ENCODE data around the gene KLRC3.

The KLRC3 gene

DNA sequence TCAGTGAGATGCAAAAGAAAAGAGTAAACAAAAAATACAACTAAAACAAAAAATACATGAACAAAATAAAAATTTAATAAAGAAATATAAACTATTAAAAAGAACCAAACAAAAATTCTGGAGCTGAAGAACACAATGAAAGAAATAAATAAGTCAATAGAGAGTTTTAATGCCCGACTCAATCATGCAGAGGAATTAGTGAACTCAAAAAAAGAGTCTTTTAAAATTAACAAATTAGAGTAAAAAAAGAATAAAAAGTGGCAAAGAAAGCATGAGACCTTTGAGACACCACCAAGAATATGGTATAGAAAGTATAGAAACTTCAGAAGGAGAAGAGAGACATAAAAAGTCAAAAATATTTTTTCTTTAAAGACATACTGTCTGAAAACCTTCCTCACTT lies 35.4 kb upstream of the KLRC3 start:
- no peak for TF ChIP-seq ESRRG (CRISPR knock-in tag; IDR thresholded peaks at IDR 0.05)
- no peak for TF ChIP-seq ZNF565 (CRISPR knock-in tag; conservative IDR thresholded peaks at IDR 0.05; ENCODE audit: low read depth)
- no peak for TF ChIP-seq ZNF8 (CRISPR knock-in tag; IDR thresholded peaks at IDR 0.05)
- no peak for TF ChIP-seq ZNF70 (CRISPR knock-in tag; IDR thresholded peaks at IDR 0.05)
- no peak for TF ChIP-seq CSRNP3 (CRISPR knock-in tag; IDR thresholded peaks at IDR 0.05)
- TF ChIP-seq PPARA (CRISPR knock-in tag; IDR thresholded peaks at IDR 0.05; ENCODE audit: borderline replicate concordance): no peak
- TF ChIP-seq ISL1 (CRISPR knock-in tag; IDR thresholded peaks at IDR 0.05): no peak
- TF ChIP-seq GLIS3 (CRISPR knock-in tag; IDR thresholded peaks at IDR 0.05): no peak
- no peak for TF ChIP-seq TCF4 (CRISPR knock-in tag; IDR thresholded peaks at IDR 0.05; ENCODE audit: borderline replicate concordance)
- TF ChIP-seq, protein P1, sequence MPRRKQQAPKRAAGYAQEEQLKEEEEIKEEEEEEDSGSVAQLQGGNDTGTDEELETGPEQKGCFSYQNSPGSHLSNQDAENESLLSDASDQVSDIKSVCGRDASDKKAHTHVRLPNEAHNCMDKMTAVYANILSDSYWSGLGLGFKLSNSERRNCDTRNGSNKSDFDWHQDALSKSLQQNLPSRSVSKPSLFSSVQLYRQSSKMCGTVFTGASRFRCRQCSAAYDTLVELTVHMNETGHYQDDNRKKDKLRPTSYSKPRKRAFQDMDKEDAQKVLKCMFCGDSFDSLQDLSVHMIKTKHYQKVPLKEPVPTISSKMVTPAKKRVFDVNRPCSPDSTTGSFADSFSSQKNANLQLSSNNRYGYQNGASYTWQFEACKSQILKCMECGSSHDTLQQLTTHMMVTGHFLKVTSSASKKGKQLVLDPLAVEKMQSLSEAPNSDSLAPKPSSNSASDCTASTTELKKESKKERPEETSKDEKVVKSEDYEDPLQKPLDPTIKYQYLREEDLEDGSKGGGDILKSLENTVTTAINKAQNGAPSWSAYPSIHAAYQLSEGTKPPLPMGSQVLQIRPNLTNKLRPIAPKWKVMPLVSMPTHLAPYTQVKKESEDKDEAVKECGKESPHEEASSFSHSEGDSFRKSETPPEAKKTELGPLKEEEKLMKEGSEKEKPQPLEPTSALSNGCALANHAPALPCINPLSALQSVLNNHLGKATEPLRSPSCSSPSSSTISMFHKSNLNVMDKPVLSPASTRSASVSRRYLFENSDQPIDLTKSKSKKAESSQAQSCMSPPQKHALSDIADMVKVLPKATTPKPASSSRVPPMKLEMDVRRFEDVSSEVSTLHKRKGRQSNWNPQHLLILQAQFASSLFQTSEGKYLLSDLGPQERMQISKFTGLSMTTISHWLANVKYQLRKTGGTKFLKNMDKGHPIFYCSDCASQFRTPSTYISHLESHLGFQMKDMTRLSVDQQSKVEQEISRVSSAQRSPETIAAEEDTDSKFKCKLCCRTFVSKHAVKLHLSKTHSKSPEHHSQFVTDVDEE (CRISPR knock-in tag; IDR thresholded peaks at IDR 0.05): no peak
- TF ChIP-seq RARB (CRISPR knock-in tag; IDR thresholded peaks at IDR 0.05): no peak
- TF ChIP-seq ZFP3 (CRISPR knock-in tag; IDR thresholded peaks at IDR 0.05): no peak
- no peak for TF ChIP-seq CSDC2 (CRISPR knock-in tag; IDR thresholded peaks at IDR 0.05)
- no peak for TF ChIP-seq SNAI2 (CRISPR knock-in tag; IDR thresholded peaks at IDR 0.05)
- ATAC-seq: no peak

DNA sequence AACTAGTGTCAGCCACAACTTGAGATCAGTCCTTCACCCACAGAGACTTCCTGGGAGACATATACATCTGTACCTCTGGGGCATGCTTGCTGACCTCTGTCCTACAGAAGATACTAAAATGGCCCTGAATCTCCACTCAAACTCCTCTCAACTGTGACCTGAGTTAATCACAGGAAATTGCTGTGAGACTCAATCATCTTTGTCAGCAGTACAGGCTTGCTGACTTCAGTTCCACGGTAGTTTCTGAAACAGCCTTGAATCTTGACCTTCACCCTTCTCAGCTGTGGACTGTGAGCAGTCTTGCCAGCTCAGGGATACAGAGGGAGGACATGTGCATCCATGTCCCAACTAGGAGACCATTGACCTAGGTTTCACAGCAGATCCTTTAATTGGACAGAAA lies 34.1 kb upstream of the KLRC3 start:
- TF ChIP-seq ZNF565 (CRISPR knock-in tag; conservative IDR thresholded peaks at IDR 0.05; ENCODE audit: low read depth): no peak
- TF ChIP-seq BACH2 (CRISPR knock-in tag; IDR thresholded peaks at IDR 0.05; ENCODE audit: borderline replicate concordance): no peak
- TF ChIP-seq, protein P2, sequence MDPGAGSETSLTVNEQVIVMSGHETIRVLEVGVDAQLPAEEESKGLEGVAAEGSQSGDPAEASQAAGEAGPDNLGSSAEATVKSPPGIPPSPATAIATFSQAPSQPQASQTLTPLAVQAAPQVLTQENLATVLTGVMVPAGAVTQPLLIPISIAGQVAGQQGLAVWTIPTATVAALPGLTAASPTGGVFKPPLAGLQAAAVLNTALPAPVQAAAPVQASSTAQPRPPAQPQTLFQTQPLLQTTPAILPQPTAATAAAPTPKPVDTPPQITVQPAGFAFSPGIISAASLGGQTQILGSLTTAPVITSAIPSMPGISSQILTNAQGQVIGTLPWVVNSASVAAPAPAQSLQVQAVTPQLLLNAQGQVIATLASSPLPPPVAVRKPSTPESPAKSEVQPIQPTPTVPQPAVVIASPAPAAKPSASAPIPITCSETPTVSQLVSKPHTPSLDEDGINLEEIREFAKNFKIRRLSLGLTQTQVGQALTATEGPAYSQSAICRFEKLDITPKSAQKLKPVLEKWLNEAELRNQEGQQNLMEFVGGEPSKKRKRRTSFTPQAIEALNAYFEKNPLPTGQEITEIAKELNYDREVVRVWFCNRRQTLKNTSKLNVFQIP (CRISPR knock-in tag; IDR thresholded peaks at IDR 0.05; ENCODE audit: borderline replicate concordance, low read depth): no peak
- TF ChIP-seq GLIS3 (CRISPR knock-in tag; IDR thresholded peaks at IDR 0.05): no peak
- TF ChIP-seq SNAI2 (CRISPR knock-in tag; IDR thresholded peaks at IDR 0.05): no peak
- TF ChIP-seq ZC3H10 (CRISPR knock-in tag; IDR thresholded peaks at IDR 0.05): no peak
- TF ChIP-seq ARNTL (CRISPR knock-in tag; IDR thresholded peaks at IDR 0.05; ENCODE audit: borderline replicate concordance, low read depth): no peak
- no peak for TF ChIP-seq RARB (CRISPR knock-in tag; IDR thresholded peaks at IDR 0.05)
- no peak for TF ChIP-seq OSR1 (CRISPR knock-in tag; IDR thresholded peaks at IDR 0.05)
- ATAC-seq: no peak

DNA sequence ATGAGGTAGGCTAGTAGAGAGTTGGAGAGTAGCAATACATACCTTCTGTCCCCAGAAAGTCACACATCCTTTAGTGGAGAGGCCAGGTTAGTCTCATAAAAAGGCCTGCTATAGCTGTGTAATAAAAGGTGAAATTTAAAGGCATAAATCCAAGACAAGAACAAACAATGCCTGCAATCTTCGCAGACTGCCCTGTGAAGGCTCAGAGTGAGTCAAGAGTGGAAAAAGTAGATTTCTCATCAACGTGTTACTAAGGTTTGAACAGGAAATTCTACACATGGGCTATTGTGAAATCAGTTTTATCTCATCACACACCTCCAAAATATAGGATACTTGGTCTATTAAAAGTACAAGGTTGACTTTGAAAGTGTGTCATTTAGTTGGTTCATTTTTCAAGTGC lies 32.8 kb upstream of the KLRC3 start, which contains the start of gene KLRC1:
TSS of gene KLRC1 (minus strand) at position 222 of the 400 bp plus-strand sequence. CDS start 2,221 bp downstream, outside the sequence.
- no peak for ATAC-seq
- TF ChIP-seq BACH2 (CRISPR knock-in tag; IDR thresholded peaks at IDR 0.05; ENCODE audit: borderline replicate concordance): no peak
- TF ChIP-seq SNAI2 (CRISPR knock-in tag; IDR thresholded peaks at IDR 0.05): no peak
- TF ChIP-seq, protein P3, sequence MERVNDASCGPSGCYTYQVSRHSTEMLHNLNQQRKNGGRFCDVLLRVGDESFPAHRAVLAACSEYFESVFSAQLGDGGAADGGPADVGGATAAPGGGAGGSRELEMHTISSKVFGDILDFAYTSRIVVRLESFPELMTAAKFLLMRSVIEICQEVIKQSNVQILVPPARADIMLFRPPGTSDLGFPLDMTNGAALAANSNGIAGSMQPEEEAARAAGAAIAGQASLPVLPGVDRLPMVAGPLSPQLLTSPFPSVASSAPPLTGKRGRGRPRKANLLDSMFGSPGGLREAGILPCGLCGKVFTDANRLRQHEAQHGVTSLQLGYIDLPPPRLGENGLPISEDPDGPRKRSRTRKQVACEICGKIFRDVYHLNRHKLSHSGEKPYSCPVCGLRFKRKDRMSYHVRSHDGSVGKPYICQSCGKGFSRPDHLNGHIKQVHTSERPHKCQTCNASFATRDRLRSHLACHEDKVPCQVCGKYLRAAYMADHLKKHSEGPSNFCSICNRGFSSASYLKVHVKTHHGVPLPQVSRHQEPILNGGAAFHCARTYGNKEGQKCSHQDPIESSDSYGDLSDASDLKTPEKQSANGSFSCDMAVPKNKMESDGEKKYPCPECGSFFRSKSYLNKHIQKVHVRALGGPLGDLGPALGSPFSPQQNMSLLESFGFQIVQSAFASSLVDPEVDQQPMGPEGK (CRISPR knock-in tag; IDR thresholded peaks at IDR 0.05; ENCODE audit: borderline replicate concordance): no peak
- TF ChIP-seq PPARA (CRISPR knock-in tag; IDR thresholded peaks at IDR 0.05; ENCODE audit: borderline replicate concordance): no peak
- TF ChIP-seq CSRNP3 (CRISPR knock-in tag; IDR thresholded peaks at IDR 0.05): no peak
- TF ChIP-seq ZFP30 (CRISPR knock-in tag; IDR thresholded peaks at IDR 0.05): no peak
- no peak for TF ChIP-seq ZC3H10 (CRISPR knock-in tag; IDR thresholded peaks at IDR 0.05)
- TF ChIP-seq TOX (CRISPR knock-in tag; IDR thresholded peaks at IDR 0.05; ENCODE audit: borderline replicate concordance): no peak
- TF ChIP-seq ZNF8 (CRISPR knock-in tag; IDR thresholded peaks at IDR 0.05): no peak
- TF ChIP-seq, protein P2 (CRISPR knock-in tag; IDR thresholded peaks at IDR 0.05; ENCODE audit: borderline replicate concordance, low read depth): no peak
- no peak for TF ChIP-seq ZNF565 (CRISPR knock-in tag; conservative IDR thresholded peaks at IDR 0.05; ENCODE audit: low read depth)
- TF ChIP-seq ZFP3 (CRISPR knock-in tag; IDR thresholded peaks at IDR 0.05): no peak
- TF ChIP-seq ISL1 (CRISPR knock-in tag; IDR thresholded peaks at IDR 0.05): no peak
- TF ChIP-seq ARNTL (CRISPR knock-in tag; IDR thresholded peaks at IDR 0.05; ENCODE audit: borderline replicate concordance, low read depth): no peak
- TF ChIP-seq TCF4 (CRISPR knock-in tag; IDR thresholded peaks at IDR 0.05; ENCODE audit: borderline replicate concordance): no peak
- TF ChIP-seq ZNF70 (CRISPR knock-in tag; IDR thresholded peaks at IDR 0.05): no peak

All from SK-N-SH treated with all-trans-retinoic acid at 6 μM for 48 hours (cell line).